HG02938 (cell line): Measurements from ENCODE around the gene RASGRP2.

ENCODE experiments used
- ATAC-seq: cut with Tn5 transposase; IDR thresholded peaks from one replicate; pipeline ENCODE4 v1.9.1; 2021; ENCODE audit warnings: mild to moderate bottlenecking, moderate library complexity; ENCODE audit not compliant: unreplicated experiment

RASGRP2 gene

GRCh38 chr11:64720640-64721358 lies 23.1 kb downstream of the RASGRP2 start:
- no peak for ATAC-seq

- ATAC-seq, result no peak
Measured at GRCh38 chr11:64720167-64720566, 23.8 kb downstream of the RASGRP2 start.

GRCh38 chr11:64719406-64719805 lies 24.5 kb downstream of the RASGRP2 start:
- no peak for ATAC-seq

- ATAC-seq, result no peak
Measured at GRCh38 chr11:64718780-64719124, 25.2 kb downstream of the RASGRP2 start.

GRCh38 chr11:64718084-64718779 lies 25.7 kb downstream of the RASGRP2 start:
- ATAC-seq, result no peak

- ATAC-seq, result no peak
Measured at GRCh38 chr11:64717268-64717578, 26.7 kb downstream of the RASGRP2 start.

GRCh38 chr11:64716473-64717267 lies 27.3 kb downstream of the RASGRP2 start:
- no peak for ATAC-seq

GRCh38 chr11:64715756-64716472 lies 28.0 kb downstream of the RASGRP2 start:
- no peak for ATAC-seq

- no peak for ATAC-seq
Measured at GRCh38 chr11:64715110-64715509, 28.8 kb downstream of the RASGRP2 start.

- ATAC-seq, result no peak
Measured at GRCh38 chr11:64714666-64715065, 29.3 kb downstream of the RASGRP2 start.

- ATAC-seq, result no peak
Measured at GRCh38 chr11:64713781-64714363, 30.1 kb downstream of the RASGRP2 start.

GRCh38 chr11:64713016-64713707 lies 30.8 kb downstream of the RASGRP2 start:
- no peak for ATAC-seq

GRCh38 chr11:64712430-64713015 lies 31.4 kb downstream of the RASGRP2 start:
- ATAC-seq, result no peak

GRCh38 chr11:64711956-64712362 lies 32.0 kb downstream of the RASGRP2 start:
- ATAC-seq, result no peak

- ATAC-seq, result no peak
Measured at GRCh38 chr11:64711138-64711955, 32.6 kb downstream of the RASGRP2 start.

GRCh38 chr11:64710418-64711137 lies 33.4 kb downstream of the RASGRP2 start:
- ATAC-seq, result no peak

GRCh38 chr11:64705501-64705900 lies 38.4 kb downstream of the RASGRP2 start:
- ATAC-seq, result no peak

- no peak for ATAC-seq
Measured at GRCh38 chr11:64703048-64703447, 40.9 kb downstream of the RASGRP2 start.
